Trophoblast cell (in vitro differentiated cells and primary cell): ENCODE results near the gene SLC25A41.

Source experiments
- DNase-seq, 2 donors: peaks; one replicate each; pipeline ENCODE4 v3.0.0-alpha.2; 2016
- H2AFZ ChIP-seq: 2 replicates; pipeline ENCODE4 v1.6.1; 2013; ENCODE audit warnings: low read length, moderate library complexity, mild to moderate bottlenecking; ENCODE audit not compliant: insufficient read depth, poor library complexity
- H2AK5ac ChIP-seq: 2 replicates; pipeline ENCODE4 v1.6.1; 2013; ENCODE audit warnings: mild to moderate bottlenecking, low read length
- H2BK120ac ChIP-seq: 2 replicates; pipeline ENCODE4 v1.6.1; 2013; ENCODE audit warnings: low read length, mild to moderate bottlenecking, moderate library complexity; ENCODE audit not compliant: insufficient read depth, poor library complexity
- H2BK12ac ChIP-seq: 2 replicates; pipeline ENCODE4 v1.6.1; 2013; ENCODE audit warnings: mild to moderate bottlenecking, low read length, moderate library complexity
- H2BK5ac ChIP-seq: 2 replicates; pipeline ENCODE4 v1.6.1; 2013; ENCODE audit warnings: low read length, low read depth, moderate library complexity, mild to moderate bottlenecking; ENCODE audit not compliant: poor library complexity
- H3K14ac ChIP-seq: 2 replicates; pipeline ENCODE4 v1.6.1; 2013; ENCODE audit warnings: mild to moderate bottlenecking, low read length
- H3K18ac ChIP-seq: 2 replicates; pipeline ENCODE4 v1.6.1; 2013; ENCODE audit warnings: mild to moderate bottlenecking, low read length
- H3K23ac ChIP-seq: 2 replicates; pipeline ENCODE4 v1.6.1; 2013; ENCODE audit warnings: low read length
- H3K27ac ChIP-seq: 2 replicates; pipeline ENCODE4 v1.5.1; 2013; ENCODE audit warnings: low read depth, mild to moderate bottlenecking, inconsistent platforms, low read length, moderate library complexity
- H3K27me3 ChIP-seq: 2 replicates; pipeline ENCODE4 v1.6.1; 2013; ENCODE audit warnings: inconsistent platforms, mild to moderate bottlenecking, low read length, moderate library complexity; ENCODE audit not compliant: insufficient read depth
- H3K36me3 ChIP-seq, 2 experiments: 1 replicate in 1 of 2; 2 replicates in 1 of 2; pipeline ENCODE4 v1.6.1; 2013; ENCODE audit warnings: low read length in 2 of 2, mild to moderate bottlenecking in 2 of 2, moderate library complexity in 1 of 2; ENCODE audit not compliant: insufficient read depth in 2 of 2, control insufficient read depth in 1 of 2
- H3K4ac ChIP-seq: 2 replicates; pipeline ENCODE4 v1.6.1; 2013; ENCODE audit warnings: low read depth, mild to moderate bottlenecking, low read length, moderate library complexity
- H3K4me1 ChIP-seq, 2 experiments: 1 replicate in 1 of 2; 2 replicates in 1 of 2; pipeline ENCODE4 v1.6.1; 2013; ENCODE audit warnings: low read length in 2 of 2, mild to moderate bottlenecking in 2 of 2, moderate library complexity in 1 of 2; ENCODE audit not compliant: insufficient read depth in 2 of 2, control insufficient read depth in 1 of 2
- H3K4me2 ChIP-seq: 2 replicates; pipeline ENCODE4 v1.6.1; 2013; ENCODE audit warnings: inconsistent platforms, mild to moderate bottlenecking, low read length, moderate library complexity
- H3K4me3 ChIP-seq: 2 replicates; pipeline ENCODE4 v1.5.1; 2013; ENCODE audit warnings: mild to moderate bottlenecking, low read depth, low read length, inconsistent platforms
- H3K79me1 ChIP-seq: one replicate; pipeline ENCODE4 v1.6.1; 2013; ENCODE audit warnings: low read length
- H3K79me2 ChIP-seq: 2 replicates; pipeline ENCODE4 v1.6.1; 2013; ENCODE audit warnings: low read length, mild to moderate bottlenecking; ENCODE audit not compliant: control insufficient read depth, insufficient read depth, poor library complexity
- H3K9ac ChIP-seq: 2 replicates; pipeline ENCODE4 v1.6.1; 2013; ENCODE audit warnings: mild to moderate bottlenecking, low read length
- H3K9me3 ChIP-seq: 2 replicates; pipeline ENCODE4 v1.6.1; 2013; ENCODE audit warnings: low read depth, mild to moderate bottlenecking, control low read depth, inconsistent platforms, low read length; ENCODE audit not compliant: insufficient read depth
- H4K12ac ChIP-seq: 2 replicates; pipeline ENCODE4 v1.6.1; 2013; ENCODE audit warnings: low read depth, mild to moderate bottlenecking, low read length, moderate library complexity
- H4K8ac ChIP-seq: 2 replicates; pipeline ENCODE4 v1.6.1; 2013; ENCODE audit warnings: low read depth, mild to moderate bottlenecking, low read length, moderate library complexity
- H4K91ac ChIP-seq: one replicate; pipeline ENCODE4 v1.6.1; 2013; ENCODE audit warnings: low read depth, mild to moderate bottlenecking, low read length, moderate library complexity
- WGBS: extraction: QIAGEN DNeasy Blood & Tissue Kit; methylation state at CpG from one replicate; pipeline ENCODE4 v1.1.7; 2013; ENCODE audit warnings: missing lambda C conversion rate; ENCODE audit not compliant: insufficient read length, insufficient coverage; ENCODE audit errors: extremely low coverage; 5-methylcytosine and 5-hydroxymethylcytosine counted together

Gene SLC25A41

GRCh38 chr19:6413291-6413690 is 20.3 kb downstream of the SLC25A41 start:
- Histone ChIP-seq H4K12ac (no peak overlapping the region), H3K18ac (no peak overlapping the region), H3K4ac (no peak overlapping the region), H3K27me3 (no peaks in the 10 kb centered on the region), H3K27ac (no peak overlapping the region), H2AFZ (no peak overlapping the region), H2BK5ac (no peak overlapping the region), H3K79me2 (no peaks in the 10 kb centered on the region), H2BK12ac (no peak overlapping the region), H2AK5ac (no peak overlapping the region), H4K8ac (no peak overlapping the region), H3K36me3 (peaks cover 45 to 49% of the 10 kb centered on the region in 2 experiments), H3K4me3 (no peak overlapping the region), H3K79me1 (no peaks in the 10 kb centered on the region), H3K4me1 (no peaks in the 10 kb centered on the region), H3K4me2 (no peak overlapping the region), H3K9ac (no peak overlapping the region), H3K23ac (no peak overlapping the region), H3K9me3 (peaks cover 1% of the 10 kb centered on the region), H2BK120ac (no peak overlapping the region), H3K14ac (no peak overlapping the region), H4K91ac (no peak overlapping the region)
- DNase-seq: no peak
- no CpG with 5 or more reads among the region's 10 CpGs for WGBS

- H3K4me2 ChIP-seq: no peak overlapping the region
Measured at GRCh38 chr19:6412447-6413091, 21.0 kb downstream of the SLC25A41 start.

GRCh38 chr19:6412061-6412446 is 21.5 kb downstream of the SLC25A41 start:
- H4K8ac ChIP-seq: no peak overlapping the region
- H3K4ac ChIP-seq: no peak overlapping the region
- no peak overlapping the region for H4K12ac ChIP-seq
- peaks cover 33 to 37% of the 10 kb centered on the region in 2 experiments for H3K36me3 ChIP-seq
- H3K9ac ChIP-seq: no peak overlapping the region
- H3K14ac ChIP-seq: no peak overlapping the region
- no peak for DNase-seq
- peaks cover 1% of the 10 kb centered on the region for H3K9me3 ChIP-seq
- H2BK12ac ChIP-seq: no peak overlapping the region
- H3K4me2 ChIP-seq: no peak overlapping the region
- H2BK5ac ChIP-seq: no peak overlapping the region
- H3K18ac ChIP-seq: no peak overlapping the region
- no peak overlapping the region for H4K91ac ChIP-seq
- H3K4me1 ChIP-seq: no peaks in the 10 kb centered on the region
- no peaks in the 10 kb centered on the region for H3K27me3 ChIP-seq
- no peak overlapping the region for H2BK120ac ChIP-seq
- H2AFZ ChIP-seq: no peak overlapping the region
- no peak overlapping the region for H3K27ac ChIP-seq
- H3K4me3 ChIP-seq: no peak overlapping the region
- WGBS: no CpG with 5 or more reads among the region's 12 CpGs
- no peaks in the 10 kb centered on the region for H3K79me2 ChIP-seq
- no peak overlapping the region for H3K23ac ChIP-seq
- no peaks in the 10 kb centered on the region for H3K79me1 ChIP-seq
- no peak overlapping the region for H2AK5ac ChIP-seq

More at GRCh38 chr19:6412447-6413091, 21.0 kb downstream of the SLC25A41 start:
- Histone ChIP-seq H3K4me1 (no peaks in the 10 kb centered on the region), H3K79me1 (no peaks in the 10 kb centered on the region), H4K8ac (no peak overlapping the region), H2BK5ac (no peak overlapping the region), H2AFZ (no peak overlapping the region), H3K4me3 (no peak overlapping the region), H3K9me3 (peaks cover 1% of the 10 kb centered on the region), H2BK120ac (no peak overlapping the region), H3K18ac (no peak overlapping the region), H3K36me3 (peaks cover 38 to 42% of the 10 kb centered on the region in 2 experiments), H3K4ac (no peak overlapping the region), H4K12ac (no peak overlapping the region), H3K14ac (no peak overlapping the region), H2BK12ac (no peak overlapping the region), H4K91ac (no peak overlapping the region), H3K9ac (no peak overlapping the region), H2AK5ac (no peak overlapping the region), H3K23ac (no peak overlapping the region), H3K27me3 (no peaks in the 10 kb centered on the region), H3K79me2 (no peaks in the 10 kb centered on the region), H3K27ac (no peak overlapping the region)
- peak; percentile 46 to 71 for DNase-seq
- WGBS: no CpG with 5 or more reads among the region's 15 CpGs

- H2AK5ac ChIP-seq: no peak overlapping the region
- peaks cover 7 to 10% of the 10 kb centered on the region in 2 experiments for H3K36me3 ChIP-seq
- H3K9ac ChIP-seq: no peak overlapping the region
- no peak overlapping the region for H3K23ac ChIP-seq
- H4K91ac ChIP-seq: no peak overlapping the region
- no peaks in the 10 kb centered on the region for H3K27me3 ChIP-seq
- H3K4me2 ChIP-seq: no peak overlapping the region
- H3K14ac ChIP-seq: no peak overlapping the region
- H3K4ac ChIP-seq: no peak overlapping the region
- H3K9me3 ChIP-seq: peaks cover 1% of the 10 kb centered on the region
- no peak overlapping the region for H4K8ac ChIP-seq
- H3K18ac ChIP-seq: no peak overlapping the region
- H3K4me1 ChIP-seq: no peaks in the 10 kb centered on the region
- no peak overlapping the region for H2BK120ac ChIP-seq
- DNase-seq: no peak
- H3K4me3 ChIP-seq: no peak overlapping the region
- H2AFZ ChIP-seq: no peak overlapping the region
- no peak overlapping the region for H3K27ac ChIP-seq
- H4K12ac ChIP-seq: no peak overlapping the region
- no CpG with 5 or more reads among the region's 6 CpGs for WGBS
- H3K79me2 ChIP-seq: no peaks in the 10 kb centered on the region
- no peak overlapping the region for H2BK5ac ChIP-seq
- no peaks in the 10 kb centered on the region for H3K79me1 ChIP-seq
- H2BK12ac ChIP-seq: no peak overlapping the region
Measured at GRCh38 chr19:6409346-6409745, 24.2 kb downstream of the SLC25A41 start.
